ENCODE data around the gene LRRC74A. TPM values are rescaled to one million over a fixed set of nuclear protein-coding genes. Genes with fewer than 3 reads are reported as not detected.

Gene LRRC74A
- total and polyA plus RNA-seq, 10 of the 15 experiments (the other 5 are each of a cell fraction or from before 2014, with no cell fraction given): not detected

DNA sequence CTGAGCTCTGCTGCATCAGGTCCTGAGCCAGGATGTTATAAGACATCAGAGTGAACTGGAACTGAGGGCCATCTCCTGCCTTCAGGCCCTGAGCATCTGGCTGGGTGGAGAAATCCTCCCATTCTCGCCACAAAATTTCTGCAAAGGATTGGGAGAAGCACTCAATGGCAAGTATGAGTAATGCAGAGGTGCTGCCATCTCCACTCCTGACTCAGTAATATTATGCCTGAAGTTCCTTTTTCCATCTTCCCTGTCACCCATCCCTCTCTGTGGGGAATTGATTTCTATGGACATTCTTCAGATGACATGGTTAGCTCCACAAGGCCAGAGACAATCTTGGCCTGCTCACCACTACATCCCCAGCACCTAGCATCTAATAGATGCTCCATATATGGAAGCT, 18.2 kb upstream of the LRRC74A start (continued):
- TF ChIP-seq, protein P1, sequence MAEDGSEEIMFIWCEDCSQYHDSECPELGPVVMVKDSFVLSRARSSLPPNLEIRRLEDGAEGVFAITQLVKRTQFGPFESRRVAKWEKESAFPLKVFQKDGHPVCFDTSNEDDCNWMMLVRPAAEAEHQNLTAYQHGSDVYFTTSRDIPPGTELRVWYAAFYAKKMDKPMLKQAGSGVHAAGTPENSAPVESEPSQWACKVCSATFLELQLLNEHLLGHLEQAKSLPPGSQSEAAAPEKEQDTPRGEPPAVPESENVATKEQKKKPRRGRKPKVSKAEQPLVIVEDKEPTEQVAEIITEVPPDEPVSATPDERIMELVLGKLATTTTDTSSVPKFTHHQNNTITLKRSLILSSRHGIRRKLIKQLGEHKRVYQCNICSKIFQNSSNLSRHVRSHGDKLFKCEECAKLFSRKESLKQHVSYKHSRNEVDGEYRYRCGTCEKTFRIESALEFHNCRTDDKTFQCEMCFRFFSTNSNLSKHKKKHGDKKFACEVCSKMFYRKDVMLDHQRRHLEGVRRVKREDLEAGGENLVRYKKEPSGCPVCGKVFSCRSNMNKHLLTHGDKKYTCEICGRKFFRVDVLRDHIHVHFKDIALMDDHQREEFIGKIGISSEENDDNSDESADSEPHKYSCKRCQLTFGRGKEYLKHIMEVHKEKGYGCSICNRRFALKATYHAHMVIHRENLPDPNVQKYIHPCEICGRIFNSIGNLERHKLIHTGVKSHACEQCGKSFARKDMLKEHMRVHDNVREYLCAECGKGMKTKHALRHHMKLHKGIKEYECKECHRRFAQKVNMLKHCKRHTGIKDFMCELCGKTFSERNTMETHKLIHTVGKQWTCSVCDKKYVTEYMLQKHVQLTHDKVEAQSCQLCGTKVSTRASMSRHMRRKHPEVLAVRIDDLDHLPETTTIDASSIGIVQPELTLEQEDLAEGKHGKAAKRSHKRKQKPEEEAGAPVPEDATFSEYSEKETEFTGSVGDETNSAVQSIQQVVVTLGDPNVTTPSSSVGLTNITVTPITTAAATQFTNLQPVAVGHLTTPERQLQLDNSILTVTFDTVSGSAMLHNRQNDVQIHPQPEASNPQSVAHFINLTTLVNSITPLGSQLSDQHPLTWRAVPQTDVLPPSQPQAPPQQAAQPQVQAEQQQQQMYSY (CRISPR knock-in tag; IDR thresholded peaks at IDR 0.05): no peak
- TF ChIP-seq ZBED1 (IDR thresholded peaks at IDR 0.05; ENCODE audit: borderline replicate concordance) (no peak), MEF2B (IDR thresholded peaks at IDR 0.05; ENCODE audit: partially characterized antibody, poor library complexity, severe bottlenecking) (no peak), MEF2A (IDR thresholded peaks at IDR 0.05; ENCODE audit: insufficient read depth, low read depth, low read length) (no peak), POU2F2 (IDR thresholded peaks at IDR 0.05; ENCODE audit: borderline replicate concordance, low read depth, low read length) (no peak)

DNA sequence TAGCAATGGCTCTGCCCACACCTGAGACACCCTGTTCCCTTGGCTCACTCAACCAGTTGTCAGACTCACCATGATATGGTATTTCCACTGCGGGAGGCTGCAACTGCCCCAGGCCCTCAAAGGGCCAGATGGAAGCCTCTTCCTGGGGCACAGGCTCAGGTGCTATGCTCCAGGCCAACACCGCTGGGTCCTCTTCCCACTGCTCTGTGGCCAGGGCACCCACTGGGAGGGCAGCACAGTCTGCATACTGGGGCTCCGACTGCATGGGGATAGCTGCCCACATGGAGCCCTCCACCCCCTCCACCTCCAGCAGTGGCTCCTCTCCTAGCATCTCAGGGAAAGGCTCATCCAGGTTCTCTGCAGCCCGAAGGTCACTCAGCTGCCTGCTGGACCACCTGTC, 17.2 kb upstream of the LRRC74A start:
- H2AFZ ChIP-seq (ENCODE audit: control insufficient read depth, low read depth, low read length): no peak overlapping the region
- DNase-seq (ENCODE audit: low read depth, low spot score): no peak
- no peak for FAIRE-seq
- H3K4me3 ChIP-seq: no peak overlapping the region
- ATAC-seq: no peak
- in situ Hi-C loops (cut with MboI): no loop called here
- POLR2A ChIA-PET: no interaction called here
- H3K27ac ChIP-seq (ENCODE audit: control insufficient read depth, insufficient read depth): no peak overlapping the region
- no peak overlapping the region for H3K4me2 ChIP-seq (ENCODE audit: control insufficient read depth, insufficient read depth)
- H3K4me1 ChIP-seq (ENCODE audit: control insufficient read depth, insufficient read depth, low read length): no peaks in the 10 kb centered on the region
- no peaks in the 10 kb centered on the region for H4K20me1 ChIP-seq (ENCODE audit: control insufficient read depth, insufficient read depth)
- H3K9me3 ChIP-seq (replicated peaks; ENCODE audit: control insufficient read depth, insufficient read depth, low read length): no peaks in the 10 kb centered on the region
- RAD21 ChIA-PET (ENCODE audit: unreplicated experiment): interaction anchor here (4.3 kb wide), 1 partner anchor 98 kb away, joined by 30 read pairs; no protein-coding TSS in a partner anchor
- SMC1A ChIA-PET (ENCODE audit: uncharacterized antibody, unreplicated experiment): interaction anchor here (2.9 kb wide), 1 partner anchor 98 kb away, joined by 23 read pairs; no protein-coding TSS in a partner anchor
- H3K36me3 ChIP-seq (ENCODE audit: control insufficient read depth in 2 of 2, insufficient read depth in 2 of 2, low read length in 1 of 2): no peaks in the 10 kb centered on the region; a peak in 2 of 4 replicates
- no peak overlapping the region for H3K9ac ChIP-seq (ENCODE audit: control insufficient read depth, insufficient read depth, low read length)
- peaks cover 7% of the 10 kb centered on the region for H3K79me2 ChIP-seq (ENCODE audit: control insufficient read depth, insufficient read depth, low read length)
- intact Hi-C loops (cut with micrococcal nuclease; ENCODE audit: unreplicated experiment): no loop called here
- no TSS peak for BruUV-seq (replicated peaks)
- no peaks in the 10 kb centered on the region for H3K27me3 ChIP-seq (replicated peaks in 1 of 2; ENCODE audit: control insufficient read depth in 2 of 2, insufficient read depth in 2 of 2, low read length in 1 of 2)
- CTCF ChIA-PET: interaction anchor here (8.5 kb wide), 1 partner anchor 99 kb away, joined by 132 read pairs; no protein-coding TSS in a partner anchor
- WGBS (ENCODE audit: insufficient coverage, insufficient replicate concordance, low lambda C conversion rate, missing lambda C conversion rate): 86% methylated on average over 4 of the region's 4 CpGs
- no peak for TF ChIP-seq BCL11A (IDR thresholded peaks at IDR 0.05; ENCODE audit: low read depth, low read length)
- TF ChIP-seq, protein P2, sequence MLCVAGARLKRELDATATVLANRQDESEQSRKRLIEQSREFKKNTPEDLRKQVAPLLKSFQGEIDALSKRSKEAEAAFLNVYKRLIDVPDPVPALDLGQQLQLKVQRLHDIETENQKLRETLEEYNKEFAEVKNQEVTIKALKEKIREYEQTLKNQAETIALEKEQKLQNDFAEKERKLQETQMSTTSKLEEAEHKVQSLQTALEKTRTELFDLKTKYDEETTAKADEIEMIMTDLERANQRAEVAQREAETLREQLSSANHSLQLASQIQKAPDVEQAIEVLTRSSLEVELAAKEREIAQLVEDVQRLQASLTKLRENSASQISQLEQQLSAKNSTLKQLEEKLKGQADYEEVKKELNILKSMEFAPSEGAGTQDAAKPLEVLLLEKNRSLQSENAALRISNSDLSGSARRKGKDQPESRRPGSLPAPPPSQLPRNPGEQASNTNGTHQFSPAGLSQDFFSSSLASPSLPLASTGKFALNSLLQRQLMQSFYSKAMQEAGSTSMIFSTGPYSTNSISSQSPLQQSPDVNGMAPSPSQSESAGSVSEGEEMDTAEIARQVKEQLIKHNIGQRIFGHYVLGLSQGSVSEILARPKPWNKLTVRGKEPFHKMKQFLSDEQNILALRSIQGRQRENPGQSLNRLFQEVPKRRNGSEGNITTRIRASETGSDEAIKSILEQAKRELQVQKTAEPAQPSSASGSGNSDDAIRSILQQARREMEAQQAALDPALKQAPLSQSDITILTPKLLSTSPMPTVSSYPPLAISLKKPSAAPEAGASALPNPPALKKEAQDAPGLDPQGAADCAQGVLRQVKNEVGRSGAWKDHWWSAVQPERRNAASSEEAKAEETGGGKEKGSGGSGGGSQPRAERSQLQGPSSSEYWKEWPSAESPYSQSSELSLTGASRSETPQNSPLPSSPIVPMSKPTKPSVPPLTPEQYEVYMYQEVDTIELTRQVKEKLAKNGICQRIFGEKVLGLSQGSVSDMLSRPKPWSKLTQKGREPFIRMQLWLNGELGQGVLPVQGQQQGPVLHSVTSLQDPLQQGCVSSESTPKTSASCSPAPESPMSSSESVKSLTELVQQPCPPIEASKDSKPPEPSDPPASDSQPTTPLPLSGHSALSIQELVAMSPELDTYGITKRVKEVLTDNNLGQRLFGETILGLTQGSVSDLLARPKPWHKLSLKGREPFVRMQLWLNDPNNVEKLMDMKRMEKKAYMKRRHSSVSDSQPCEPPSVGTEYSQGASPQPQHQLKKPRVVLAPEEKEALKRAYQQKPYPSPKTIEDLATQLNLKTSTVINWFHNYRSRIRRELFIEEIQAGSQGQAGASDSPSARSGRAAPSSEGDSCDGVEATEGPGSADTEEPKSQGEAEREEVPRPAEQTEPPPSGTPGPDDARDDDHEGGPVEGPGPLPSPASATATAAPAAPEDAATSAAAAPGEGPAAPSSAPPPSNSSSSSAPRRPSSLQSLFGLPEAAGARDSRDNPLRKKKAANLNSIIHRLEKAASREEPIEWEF (IDR thresholded peaks at IDR 0.05; ENCODE audit: insufficient replicate concordance, low read depth, low read length): no peak
- TF ChIP-seq, protein P3, sequence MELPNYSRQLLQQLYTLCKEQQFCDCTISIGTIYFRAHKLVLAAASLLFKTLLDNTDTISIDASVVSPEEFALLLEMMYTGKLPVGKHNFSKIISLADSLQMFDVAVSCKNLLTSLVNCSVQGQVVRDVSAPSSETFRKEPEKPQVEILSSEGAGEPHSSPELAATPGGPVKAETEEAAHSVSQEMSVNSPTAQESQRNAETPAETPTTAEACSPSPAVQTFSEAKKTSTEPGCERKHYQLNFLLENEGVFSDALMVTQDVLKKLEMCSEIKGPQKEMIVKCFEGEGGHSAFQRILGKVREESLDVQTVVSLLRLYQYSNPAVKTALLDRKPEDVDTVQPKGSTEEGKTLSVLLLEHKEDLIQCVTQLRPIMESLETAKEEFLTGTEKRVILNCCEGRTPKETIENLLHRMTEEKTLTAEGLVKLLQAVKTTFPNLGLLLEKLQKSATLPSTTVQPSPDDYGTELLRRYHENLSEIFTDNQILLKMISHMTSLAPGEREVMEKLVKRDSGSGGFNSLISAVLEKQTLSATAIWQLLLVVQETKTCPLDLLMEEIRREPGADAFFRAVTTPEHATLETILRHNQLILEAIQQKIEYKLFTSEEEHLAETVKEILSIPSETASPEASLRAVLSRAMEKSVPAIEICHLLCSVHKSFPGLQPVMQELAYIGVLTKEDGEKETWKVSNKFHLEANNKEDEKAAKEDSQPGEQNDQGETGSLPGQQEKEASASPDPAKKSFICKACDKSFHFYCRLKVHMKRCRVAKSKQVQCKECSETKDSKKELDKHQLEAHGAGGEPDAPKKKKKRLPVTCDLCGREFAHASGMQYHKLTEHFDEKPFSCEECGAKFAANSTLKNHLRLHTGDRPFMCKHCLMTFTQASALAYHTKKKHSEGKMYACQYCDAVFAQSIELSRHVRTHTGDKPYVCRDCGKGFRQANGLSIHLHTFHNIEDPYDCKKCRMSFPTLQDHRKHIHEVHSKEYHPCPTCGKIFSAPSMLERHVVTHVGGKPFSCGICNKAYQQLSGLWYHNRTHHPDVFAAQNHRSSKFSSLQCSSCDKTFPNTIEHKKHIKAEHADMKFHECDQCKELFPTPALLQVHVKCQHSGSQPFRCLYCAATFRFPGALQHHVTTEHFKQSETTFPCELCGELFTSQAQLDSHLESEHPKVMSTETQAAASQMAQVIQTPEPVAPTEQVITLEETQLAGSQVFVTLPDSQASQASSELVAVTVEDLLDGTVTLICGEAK (IDR thresholded peaks at IDR 0.05; ENCODE audit: borderline replicate concordance): no peak
